Fibroblast of gingiva (primary cell): ENCODE measurements around the gene CABLES2.

ENCODE experiments used
- DNase-seq: peaks from one replicate; pipeline ENCODE4 v3.0.0-alpha.2; 2011; ENCODE audit warnings: low read depth

Gene CABLES2

DNA sequence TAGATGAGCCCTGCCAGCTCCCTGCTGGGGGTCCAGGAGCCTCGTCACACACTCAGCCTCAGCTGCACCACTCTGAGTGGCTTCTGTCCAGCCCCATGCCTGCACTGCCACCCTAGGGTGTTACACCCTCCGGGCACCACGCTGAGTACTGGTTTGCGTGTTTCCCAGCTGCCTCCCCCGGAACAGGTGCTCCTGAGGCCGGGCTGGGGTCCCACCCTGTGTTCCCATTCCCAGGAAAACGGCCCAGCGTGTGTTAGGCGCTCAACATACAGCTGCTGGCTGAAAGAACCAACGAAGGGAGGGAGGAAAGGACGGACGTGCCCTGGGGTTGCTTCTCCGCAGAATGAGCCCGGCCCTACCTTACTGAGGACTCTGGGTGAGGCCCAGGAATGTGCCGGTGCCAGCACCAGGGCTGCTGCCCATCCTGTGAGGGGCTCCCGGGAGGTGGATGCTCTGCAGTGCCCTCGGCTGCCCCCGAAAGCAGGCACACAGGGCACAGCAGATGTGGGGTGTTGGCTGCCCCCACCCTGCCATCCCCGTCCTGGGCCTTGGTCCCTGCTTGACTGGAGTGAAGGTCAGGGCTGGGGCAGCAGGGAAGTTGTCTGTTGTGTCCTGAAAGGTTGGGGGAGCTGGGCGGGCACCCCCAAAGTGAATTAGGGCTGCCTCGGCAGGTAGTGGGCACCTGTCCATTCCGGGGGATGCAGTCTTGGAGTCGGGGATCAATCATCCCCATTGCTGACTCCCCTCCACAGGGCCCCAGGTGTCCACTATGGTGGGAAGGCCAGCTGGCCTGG, 56.3 kb downstream of the CABLES2 start:
- no peak for DNase-seq

- no peak for DNase-seq
These were observed 56.9 kb downstream of the CABLES2 start for GRCh38 chr20:62350098-62350628.

DNA sequence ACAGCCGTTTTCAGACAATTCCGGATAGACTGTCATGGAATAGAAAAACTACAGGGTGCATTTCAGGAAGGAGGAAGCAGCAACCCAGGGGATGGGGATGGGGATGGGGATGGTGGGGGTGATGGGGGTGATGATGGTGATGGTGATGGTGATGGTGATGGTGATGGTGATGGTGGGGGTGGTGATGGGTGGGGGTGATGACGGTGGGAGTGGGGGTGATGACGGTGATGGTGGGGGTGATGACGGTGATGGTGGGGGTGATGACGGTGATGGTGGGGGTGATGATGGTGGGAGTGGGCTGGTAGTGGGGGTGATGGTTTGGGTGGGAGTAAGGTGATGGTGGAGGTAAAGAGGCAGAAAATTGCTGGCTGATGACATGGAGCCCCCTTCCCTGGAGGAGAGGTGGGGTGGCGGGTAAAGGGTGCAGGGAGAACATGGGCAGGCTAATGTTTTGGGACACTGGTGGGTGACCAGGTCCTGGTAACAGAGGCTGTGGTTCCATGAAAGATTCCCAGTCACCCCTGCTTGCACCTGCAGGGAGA, 57.5 kb downstream of the CABLES2 start:
- no peak for DNase-seq

- no peak for DNase-seq
These were observed 58.5 kb downstream of the CABLES2 start for GRCh38 chr20:62348604-62349003.

- no peak for DNase-seq
These were observed 59.6 kb downstream of the CABLES2 start for GRCh38 chr20:62347445-62347844.

DNA sequence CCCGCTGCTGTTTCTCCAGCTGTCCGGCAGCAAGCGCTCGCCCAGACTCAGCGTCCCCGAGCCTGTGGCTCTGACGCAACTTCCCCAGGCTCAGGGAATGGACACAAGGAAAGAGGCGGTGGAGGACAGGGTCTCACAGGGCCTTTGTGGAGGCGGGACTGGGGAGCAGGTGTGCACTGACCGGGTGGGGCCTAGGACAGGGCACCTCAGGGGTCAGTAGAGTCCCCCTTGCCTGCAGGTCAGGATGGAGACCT, 60.0 kb downstream of the CABLES2 start:
- DNase-seq, result no peak

DNA sequence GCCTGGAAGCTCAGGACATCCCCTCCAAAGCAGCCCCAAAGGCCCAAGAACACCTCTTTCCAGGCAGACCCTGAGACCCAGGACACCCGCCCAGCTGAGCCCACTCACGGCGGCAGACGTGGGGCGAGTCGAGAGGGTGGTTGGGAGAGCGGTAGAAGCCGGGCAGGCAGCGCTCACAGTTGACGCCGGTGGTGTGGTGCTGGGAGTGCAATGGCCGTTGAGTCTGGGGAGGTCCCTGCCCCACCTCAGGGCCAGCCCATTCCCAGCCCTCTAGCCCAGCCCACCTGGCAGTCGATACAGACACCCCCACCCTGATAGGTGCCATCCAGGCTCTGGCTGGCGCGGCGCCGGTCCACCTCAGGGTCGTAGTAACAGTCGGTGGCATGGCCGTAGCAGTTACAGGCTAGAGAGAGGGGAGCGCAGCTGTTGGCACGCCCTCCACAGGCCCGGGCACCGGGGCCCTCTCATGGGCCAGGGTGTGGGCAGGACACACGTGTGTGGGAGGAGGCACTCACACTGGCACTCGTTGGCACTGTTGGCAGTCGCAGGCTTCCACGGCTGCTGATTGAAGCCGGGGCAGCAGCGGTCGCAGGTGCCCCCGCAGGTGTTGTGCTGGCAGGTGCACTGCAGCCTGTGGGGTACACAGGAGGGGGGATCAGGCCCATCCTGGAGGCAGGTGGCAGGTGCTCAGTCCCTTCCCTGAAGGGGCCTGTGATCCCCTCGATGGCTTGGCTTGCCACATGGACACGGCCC, 60.5 kb downstream of the CABLES2 start:
- DNase-seq, result no peak

- no peak for DNase-seq
These were observed 61.3 kb downstream of the CABLES2 start for GRCh38 chr20:62345681-62346370.

- DNase-seq, result peak; percentile 86
These were observed 62.3 kb downstream of the CABLES2 start for GRCh38 chr20:62344782-62345181.

GRCh38 chr20:62344092-62344491, 63.0 kb downstream of the CABLES2 start:
- no peak for DNase-seq

- no peak for DNase-seq
These were observed 64.2 kb downstream of the CABLES2 start for GRCh38 chr20:62342910-62343309.

GRCh38 chr20:62339647-62340062, 67.4 kb downstream of the CABLES2 start:
- no peak for DNase-seq
